Left lobe of liver (tissue), 2 donors: Measurements from ENCODE around the gene ARFIP2. TPM values are rescaled to one million over a fixed set of nuclear protein-coding genes. Genes with fewer than 3 reads are reported as not detected.

Experiments used
- ATAC-seq: fragments of 200-7000 bp; cut with Tn5 transposase; one replicate; pipeline ENCODE4 v1.9.1; 2020; ENCODE audit warnings: mild to moderate bottlenecking, moderate library complexity
- DNase-seq: peaks from one replicate; pipeline ENCODE4 v3.0.0-alpha.2; 2020; ENCODE audit warnings: low spot score
- total RNA-seq: library from RNA; stranded (reverse); gene quantifications from one replicate; pipeline ENCODE4 v1.2.1, GENCODE V29; 2021
- donor health status: DM: no; HTN: no; CAD: no; lungs with moderate emphysema.
- donor health status: DM: no; HTN: yes; CAD: no.

Gene ARFIP2
- total RNA-seq, 1 donor from 2014 or later, result 19.0 TPM

DNA sequence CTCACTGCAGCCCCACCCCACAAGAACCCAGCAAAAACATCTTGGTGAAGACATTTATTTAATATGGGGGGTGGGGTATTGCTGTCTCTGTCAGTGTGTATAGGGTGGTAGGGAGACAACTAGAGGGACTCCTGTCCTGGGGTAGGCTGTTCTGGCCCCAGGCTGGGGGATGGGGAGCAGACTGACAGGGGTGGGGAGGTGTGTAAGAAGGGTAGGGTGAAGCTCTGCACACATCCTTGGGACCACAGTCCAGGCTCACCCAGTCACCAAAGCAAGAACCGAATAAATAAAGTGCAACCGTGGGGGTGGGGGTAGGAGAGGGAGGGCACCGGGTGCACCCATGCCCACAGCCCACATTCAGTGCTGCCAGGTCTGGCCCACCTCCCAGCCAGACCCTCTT is 32.6 kb downstream of the ARFIP2 start:
- ATAC-seq (no peak), DNase-seq (no peak)

DNA sequence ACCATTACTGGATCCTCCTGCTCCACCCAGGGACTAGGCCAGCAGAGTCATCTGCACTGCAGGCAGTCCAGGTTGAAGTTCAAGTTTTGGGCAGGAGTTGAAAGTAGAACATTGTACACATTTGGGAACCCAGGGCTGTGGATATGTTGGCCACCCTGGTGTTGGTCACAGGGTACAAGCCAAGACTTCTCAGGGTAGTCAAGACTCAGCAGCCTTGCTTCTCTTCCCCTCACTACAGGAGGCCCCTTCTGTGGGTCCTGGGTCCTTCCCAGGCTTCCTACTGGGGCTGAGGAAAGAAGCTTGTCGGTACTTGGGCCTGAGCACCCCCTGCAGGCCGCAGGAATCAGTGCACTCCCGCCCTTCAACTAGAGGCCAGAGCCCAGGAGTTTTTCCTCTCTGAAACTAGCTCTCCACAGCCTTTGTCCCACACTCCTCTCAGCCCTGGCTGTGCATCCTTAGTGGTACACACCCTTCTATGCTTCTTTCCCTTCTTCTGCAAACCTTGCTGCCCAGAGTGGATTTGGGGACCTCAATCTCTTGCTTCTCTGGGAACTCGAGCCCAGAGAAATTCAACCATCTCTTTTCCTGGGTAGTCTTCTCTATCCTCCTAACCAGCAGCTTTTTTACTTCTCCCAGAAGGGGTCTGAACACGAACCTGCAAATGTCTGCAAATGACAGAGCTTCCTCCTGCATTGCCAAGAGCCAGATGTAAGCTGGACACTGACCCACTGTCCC is 37.7 kb downstream of the ARFIP2 start:
- ATAC-seq (peak; percentile 63), DNase-seq (peak; percentile 78)

DNA sequence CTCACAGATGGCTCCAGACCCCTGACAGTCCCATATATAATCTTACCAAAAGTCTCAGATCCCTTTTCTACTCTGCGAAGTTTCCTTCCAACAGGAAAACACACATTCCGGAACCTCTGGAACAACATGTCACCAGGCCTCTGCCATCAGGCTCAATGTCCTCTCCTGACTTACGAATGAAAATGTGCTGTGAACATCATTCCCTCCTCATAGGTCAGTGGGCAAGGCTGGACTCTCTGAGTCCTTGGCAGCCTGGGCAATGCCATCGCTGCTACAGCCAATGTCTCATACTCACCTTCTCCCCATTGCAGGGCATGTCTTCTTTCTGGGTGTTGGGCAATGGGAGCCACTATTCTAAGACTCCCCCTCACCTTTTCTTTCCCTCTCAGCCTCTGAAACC is 38.7 kb downstream of the ARFIP2 start:
- peak; percentile 81 for DNase-seq
- ATAC-seq, result peak; percentile 51

DNA sequence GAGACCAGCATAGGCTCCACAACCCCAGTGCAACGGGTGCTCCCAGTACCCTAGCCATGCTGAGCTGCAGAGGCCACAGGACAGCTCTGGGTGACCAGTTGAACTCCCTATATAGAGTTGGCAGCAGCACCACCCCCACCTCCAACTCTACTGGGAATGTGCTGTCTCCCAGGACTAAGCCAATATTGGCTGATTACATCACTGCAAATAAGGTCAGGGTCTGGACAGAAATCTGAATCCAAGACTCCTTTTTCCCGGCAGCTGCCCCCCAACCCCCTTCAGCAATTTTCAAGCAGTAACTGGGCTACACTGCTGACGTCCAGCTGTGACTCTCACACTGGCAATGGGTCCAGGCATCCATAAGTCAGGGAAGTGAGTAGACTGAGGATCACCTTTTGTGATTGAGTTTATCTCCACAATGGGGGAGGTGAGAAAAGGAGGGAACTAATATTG is 40.2 kb downstream of the ARFIP2 start, which contains the start of gene HPX:
Gene HPX (minus strand): TSS at position 82 of the 453 bp plus-strand sequence. CDS start 24 bp downstream, at position 58.
- DNase-seq (peak; percentile 93), ATAC-seq (peak; percentile 68)

DNA sequence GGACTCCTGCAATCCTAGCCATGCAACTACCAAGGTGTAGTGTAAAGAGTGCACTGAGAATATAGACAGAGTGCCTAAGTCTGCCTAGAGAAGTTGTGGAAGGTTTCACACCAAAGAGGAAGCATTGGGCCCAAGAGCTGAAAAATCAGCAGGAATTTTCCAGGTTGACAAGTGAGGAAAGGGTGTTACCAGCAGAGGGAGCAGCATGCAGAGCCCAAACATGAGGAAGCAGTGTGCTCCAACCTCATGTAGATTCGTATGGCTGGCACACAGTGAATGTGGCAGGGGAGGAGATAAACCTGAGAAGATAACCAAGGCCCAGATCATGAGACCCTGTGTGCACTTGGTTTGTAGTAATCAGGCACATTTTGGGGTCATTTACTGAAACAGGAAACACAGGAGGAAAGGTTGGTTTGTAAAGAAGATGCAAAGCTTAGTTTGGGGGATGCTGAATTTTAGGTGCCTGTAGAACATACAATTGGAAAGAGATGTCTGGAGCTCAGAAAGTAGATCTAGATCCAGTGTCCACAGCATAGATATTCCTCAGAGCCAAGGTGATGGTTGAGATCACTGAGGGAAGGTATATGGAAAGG is 42.1 kb downstream of the ARFIP2 start:
- DNase-seq, result no peak

DNA sequence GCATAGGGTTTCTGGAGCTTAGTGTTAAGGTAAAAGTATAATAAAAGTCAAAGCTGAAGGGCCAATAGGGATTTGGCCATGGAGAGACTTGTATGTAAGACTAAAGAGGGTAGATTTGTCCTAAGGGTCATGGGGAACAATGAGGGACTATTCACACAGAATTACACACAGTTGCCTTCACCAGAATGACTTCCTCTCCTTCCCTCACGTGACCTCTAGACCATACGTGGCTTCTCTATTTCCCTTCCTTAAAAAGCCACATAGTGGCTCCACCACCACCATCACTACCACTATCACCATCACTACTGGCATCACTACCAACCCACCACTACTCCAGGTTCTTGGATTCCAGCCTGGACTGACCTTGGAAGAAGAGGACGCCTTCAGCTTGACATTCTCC is 43.1 kb downstream of the ARFIP2 start:
- DNase-seq, result no peak
- ATAC-seq, result no peak

More for the DNA sequence above, 42.1 kb downstream of the ARFIP2 start:
- peak; percentile 8 for ATAC-seq

DNA sequence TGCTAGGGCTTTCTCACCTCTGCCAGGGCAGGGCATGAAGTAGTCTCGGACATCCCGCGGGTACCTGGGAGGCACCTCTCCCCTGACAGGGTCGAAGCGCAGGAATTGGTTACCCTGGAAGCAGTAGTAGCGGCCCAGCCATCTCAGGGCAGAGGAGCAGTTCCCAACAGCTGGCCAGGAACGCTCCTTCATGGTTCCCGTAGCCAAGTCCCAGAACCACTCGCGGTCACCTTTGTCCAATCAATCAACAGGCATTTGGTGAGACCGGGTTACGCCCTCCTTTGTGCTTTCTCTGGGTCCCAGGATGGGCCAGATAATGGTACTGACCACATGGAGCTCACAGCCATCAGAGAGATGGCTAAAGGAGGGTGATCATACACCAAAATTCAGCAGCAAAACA is 43.7 kb downstream of the ARFIP2 start:
- DNase-seq (peak; percentile 82), ATAC-seq (peak; percentile 45)

DNA sequence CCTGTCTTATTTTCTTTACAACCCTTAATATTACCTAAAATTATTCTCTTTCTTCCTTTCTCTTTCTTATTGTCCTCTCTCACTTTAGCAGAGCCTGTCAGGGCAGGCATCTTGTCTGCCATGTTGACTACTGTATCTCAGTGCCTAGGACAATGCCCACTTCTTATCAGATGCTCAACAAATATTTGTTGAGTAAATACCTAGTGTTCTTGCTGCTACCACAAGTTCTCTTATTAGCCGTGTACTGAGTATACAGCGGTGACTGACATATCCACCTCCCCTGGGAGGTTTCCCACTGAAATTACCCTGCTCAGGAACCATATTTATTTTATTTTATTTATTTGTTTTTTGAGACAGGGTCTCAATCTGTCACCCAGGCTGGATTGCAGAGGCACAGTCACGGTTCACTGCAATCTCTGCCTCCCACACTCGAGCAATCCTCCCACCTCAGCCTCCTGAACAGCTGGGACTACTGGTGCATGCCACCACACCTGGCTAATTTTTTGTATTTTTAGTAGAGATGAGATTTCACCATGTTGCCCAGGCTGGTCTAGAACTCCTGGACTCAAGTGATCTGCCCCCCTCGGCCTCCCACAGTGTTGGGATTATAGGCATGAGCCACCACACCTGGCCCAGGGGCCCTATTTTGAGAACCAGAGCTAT is 47.0 kb downstream of the ARFIP2 start:
- no peak for DNase-seq
- peak; percentile 11 for ATAC-seq

DNA sequence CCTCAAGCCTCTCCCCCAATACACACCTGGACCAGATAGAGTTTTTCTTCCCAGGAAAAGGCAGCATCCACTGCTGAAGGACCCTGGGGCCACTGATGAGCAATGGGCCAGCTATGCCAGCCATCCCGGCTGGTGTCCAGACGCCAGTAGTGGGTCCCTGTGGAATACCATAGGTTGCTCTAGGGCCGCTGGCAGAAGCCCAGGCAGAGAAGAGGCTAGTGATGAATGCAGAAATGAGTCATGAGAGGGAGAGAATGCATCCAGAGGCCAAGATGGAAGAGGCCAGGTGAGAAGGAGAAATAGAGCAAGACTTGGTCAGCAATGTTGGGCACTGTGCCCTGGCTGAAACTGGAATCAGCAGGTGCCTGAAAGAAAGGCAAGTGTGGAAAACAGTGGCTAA is 49.3 kb downstream of the ARFIP2 start:
- ATAC-seq (peak; percentile 4), DNase-seq (no peak)

DNA sequence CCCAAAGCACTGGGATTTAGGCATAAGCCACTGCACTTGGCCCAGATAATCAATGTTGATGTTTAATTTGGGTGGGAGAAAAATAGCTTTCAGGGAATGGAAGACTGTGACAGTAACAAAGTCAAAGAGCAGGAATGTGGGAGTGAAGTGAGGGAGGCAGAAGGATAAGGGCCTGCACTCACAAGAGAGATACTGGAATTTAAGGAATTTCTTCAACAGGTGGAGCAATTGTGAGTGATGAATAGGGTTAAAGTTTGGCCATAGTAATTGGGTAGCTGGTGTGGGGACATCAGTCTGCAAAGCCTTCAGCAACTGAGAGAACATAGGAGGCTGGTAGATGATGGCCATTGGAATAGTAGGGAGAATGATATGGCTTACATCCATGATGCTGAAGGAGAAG is 53.6 kb downstream of the ARFIP2 start:
- no peak for DNase-seq

More for the DNA sequence above, 53.6 kb downstream of the ARFIP2 start:
- ATAC-seq, result no peak

Other genes with a start within 250 kb of the ARFIP2 start
- gene FHIP1B, start 246.7 kb downstream of the ARFIP2 start, total RNA-seq, result 32.1 TPM
- gene CNGA4, start 242.2 kb downstream of the ARFIP2 start, total RNA-seq, result not detected
- gene CCKBR, start 221.5 kb downstream of the ARFIP2 start, total RNA-seq, result not detected
- gene CAVIN3, start 160.8 kb downstream of the ARFIP2 start, total RNA-seq, result 6.1 TPM
- gene SMPD1, start 90.9 kb downstream of the ARFIP2 start, total RNA-seq, result 62.0 TPM
- 3.6 TPM for gene APBB1, start 62.2 kb downstream of the ARFIP2 start, total RNA-seq
- 5,455 TPM for gene HPX, start 40.3 kb downstream of the ARFIP2 start, total RNA-seq
- gene TRIM3, start 7.4 kb downstream of the ARFIP2 start, total RNA-seq, result 7.8 TPM
- 14.2 TPM for gene TIMM10B, start 170 bp upstream of the ARFIP2 start, total RNA-seq
- gene DNHD1, start 15.9 kb upstream of the ARFIP2 start, total RNA-seq, result 10.1 TPM
- 14.4 TPM for gene RRP8, start 122.3 kb upstream of the ARFIP2 start, total RNA-seq
- gene ILK, start 122.4 kb upstream of the ARFIP2 start, total RNA-seq, result 41.1 TPM
- 52.5 TPM for gene TAF10, start 130.9 kb upstream of the ARFIP2 start, total RNA-seq
- gene TPP1, start 138.1 kb upstream of the ARFIP2 start, total RNA-seq, result 62.4 TPM
- gene DCHS1, start 174.5 kb upstream of the ARFIP2 start, total RNA-seq, result 2.5 TPM
- 13.5 TPM for gene MRPL17, start 202.0 kb upstream of the ARFIP2 start, total RNA-seq